Effector CD4-positive, alpha-beta T cell (primary cell): ENCODE data around the gene RALGDS.
"Not testable (repeated sequence)": the region's sequence is repeated elsewhere in the genome, so short reads cannot be mapped to it uniquely, and the experiment has no call there.

Experiments
- DNase-seq: peaks from one replicate; pipeline ENCODE4 v3.0.0-alpha.2; 2020

The RALGDS gene

DNA sequence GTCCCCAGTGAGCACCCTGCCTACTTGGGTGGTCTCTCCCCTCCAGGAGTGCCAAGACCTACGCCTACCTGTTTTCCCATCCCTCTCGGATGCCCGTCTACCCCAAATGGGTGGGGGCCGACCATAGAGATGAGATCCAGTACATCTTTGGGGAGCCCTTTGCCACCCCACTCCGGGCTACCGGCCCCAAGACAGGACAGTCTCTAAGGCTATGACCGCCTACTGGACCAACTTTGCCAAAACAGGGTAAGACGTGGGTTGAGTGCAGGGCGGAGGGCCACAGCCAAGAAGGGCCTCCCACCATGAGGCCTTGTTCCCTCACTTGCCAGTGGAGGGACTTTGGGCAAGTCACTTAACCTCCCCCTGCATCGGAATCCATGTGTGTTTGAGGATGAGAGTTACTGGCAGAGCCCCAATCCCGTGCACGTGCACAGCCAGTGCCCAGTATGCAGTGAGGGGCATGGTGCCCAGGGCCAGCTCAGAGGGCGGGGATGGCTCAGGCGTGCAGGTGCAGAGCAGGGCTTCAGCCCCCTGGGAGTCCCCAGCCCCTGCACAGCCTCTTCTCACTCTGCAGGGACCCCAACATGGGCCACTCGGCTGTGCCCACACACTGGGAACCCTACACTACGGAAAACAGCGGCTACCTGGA lies 34.7 kb downstream of the RALGDS start:
- not testable (repeated sequence) for DNase-seq

- not testable (repeated sequence) for DNase-seq
Measured at GRCh38 chr9:133083688-133084087, 37.4 kb downstream of the RALGDS start.

DNA sequence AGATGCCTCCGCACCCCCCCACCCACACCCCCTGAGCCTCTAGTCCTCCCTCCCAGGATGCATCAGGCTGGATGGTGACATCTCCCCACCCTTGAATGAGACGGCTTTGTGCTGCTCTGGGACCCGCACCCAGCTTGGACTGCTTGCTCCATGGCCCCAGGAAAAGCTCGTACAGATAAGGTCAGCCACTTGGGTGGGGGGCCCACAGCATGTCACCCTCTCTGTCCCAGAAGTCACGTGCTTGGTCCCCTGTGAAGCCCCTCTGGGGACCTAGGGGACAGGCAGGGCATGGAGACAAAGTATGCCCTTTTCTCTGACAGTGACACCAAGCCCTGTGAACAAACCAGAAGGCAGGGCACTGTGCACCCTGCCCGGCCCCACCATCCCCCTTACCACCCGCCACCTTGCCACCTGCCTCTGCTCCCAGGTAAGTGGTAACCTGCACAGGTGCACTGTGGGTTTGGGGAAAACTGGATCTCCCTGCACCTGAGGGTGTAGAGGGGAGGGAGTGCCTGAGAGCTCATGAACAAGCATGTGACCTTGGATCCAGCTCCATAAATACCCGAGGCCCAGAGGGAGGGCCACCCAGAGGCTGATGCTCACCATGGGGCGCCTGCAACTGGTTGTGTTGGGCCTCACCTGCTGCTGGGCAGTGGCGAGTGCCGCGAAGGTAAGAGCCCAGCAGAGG lies 38.9 kb downstream of the RALGDS start:
- DNase-seq: not testable (repeated sequence)

DNA sequence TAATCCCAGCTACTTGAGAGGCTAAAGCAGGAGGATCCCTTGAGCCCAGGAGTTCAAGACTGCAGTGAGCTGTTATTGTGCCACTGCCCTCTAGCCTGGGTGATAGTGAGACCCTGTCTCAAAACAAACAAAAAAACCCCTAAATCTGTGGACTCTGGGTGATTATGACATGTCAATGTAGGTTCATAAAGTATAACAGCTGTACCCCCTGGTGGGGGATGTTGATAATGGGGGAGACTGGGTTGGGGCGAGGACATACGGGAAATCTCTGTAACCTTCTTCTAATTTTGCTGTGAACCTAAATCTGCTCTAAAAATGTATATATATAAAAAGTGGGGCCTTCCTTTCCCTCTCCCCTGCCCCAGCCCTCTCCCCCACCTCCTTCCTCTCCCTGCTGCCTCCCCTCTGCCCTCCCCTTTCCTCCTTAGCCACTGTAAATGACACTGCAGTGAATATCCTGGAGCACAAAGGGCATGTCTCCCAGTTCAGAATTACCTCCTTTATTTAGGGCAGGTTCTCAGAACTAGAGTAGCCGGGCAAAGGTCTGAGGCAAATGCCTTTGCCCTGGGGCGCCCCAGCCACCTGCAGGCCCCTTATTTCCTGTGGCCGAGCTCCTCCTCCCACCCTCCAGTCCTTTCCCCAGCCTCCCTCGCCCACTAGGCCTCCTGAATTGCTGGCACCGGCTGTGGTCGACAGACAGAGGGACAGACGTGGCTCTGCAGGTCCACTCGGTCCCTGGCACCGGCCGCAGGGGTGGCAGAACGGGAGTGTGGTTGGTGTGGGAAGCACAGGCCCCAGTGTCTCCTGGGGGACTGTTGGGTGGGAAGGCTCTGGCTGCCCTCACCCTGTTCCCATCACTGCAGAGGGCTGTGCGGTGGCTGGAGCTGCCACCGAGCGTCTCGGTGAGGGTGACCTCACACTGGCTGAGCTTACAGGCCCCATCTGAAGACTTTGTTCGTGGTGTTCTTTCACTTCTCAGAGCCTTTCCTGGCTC lies 40.0 kb downstream of the RALGDS start:
- DNase-seq: not testable (repeated sequence)

DNA sequence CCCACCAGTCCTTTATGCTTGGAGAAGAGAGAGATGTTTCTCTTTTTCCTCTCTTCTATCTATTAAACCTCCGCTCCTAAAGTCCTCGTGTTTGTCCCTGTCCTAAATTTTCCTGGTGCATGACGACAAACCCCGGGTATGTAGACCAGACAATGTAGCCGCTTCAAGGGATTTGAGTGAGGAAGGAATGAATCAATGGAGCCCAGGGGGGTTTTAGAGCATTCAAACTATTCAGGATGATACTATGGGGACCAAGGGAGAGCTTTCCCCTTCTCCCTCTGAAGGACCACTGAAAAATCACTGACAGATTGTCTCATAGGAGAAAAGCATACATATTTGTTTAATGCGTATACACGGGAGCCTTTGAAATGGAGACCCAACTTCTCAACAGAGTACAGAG lies 40.9 kb downstream of the RALGDS start:
- no peak for DNase-seq

GRCh38 chr9:133078486-133078885 lies 42.6 kb downstream of the RALGDS start:
- DNase-seq: no peak

- DNase-seq: no peak
Measured at GRCh38 chr9:133076691-133077090, 44.3 kb downstream of the RALGDS start.

GRCh38 chr9:133075925-133076630 lies 45.0 kb downstream of the RALGDS start:
- DNase-seq: no peak

DNA sequence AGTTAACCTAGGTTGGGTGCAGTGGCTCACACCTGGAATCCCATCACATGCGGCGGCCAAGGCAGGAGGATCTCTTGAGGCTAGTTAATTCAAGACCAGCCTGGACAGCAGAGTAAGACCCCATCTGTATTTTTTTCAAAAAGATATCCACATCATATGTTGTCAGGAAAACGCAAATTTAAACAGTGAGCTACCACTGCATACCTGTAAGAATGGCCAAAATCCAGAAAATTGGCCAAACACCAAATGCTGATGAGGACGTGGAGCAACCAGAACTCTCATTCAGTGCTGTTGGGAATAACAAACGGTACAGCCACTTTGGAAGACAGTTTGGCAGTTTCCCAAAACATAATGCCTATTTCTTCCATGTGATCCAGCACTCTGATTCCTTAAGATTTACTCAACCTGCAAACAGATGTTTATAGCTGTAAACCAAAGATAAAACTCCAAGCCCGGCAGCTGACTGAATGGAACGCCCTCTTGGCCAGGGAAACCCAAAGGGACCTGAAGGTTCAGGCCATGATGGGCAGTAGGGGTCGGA lies 46.9 kb downstream of the RALGDS start:
- no peak for DNase-seq

DNA sequence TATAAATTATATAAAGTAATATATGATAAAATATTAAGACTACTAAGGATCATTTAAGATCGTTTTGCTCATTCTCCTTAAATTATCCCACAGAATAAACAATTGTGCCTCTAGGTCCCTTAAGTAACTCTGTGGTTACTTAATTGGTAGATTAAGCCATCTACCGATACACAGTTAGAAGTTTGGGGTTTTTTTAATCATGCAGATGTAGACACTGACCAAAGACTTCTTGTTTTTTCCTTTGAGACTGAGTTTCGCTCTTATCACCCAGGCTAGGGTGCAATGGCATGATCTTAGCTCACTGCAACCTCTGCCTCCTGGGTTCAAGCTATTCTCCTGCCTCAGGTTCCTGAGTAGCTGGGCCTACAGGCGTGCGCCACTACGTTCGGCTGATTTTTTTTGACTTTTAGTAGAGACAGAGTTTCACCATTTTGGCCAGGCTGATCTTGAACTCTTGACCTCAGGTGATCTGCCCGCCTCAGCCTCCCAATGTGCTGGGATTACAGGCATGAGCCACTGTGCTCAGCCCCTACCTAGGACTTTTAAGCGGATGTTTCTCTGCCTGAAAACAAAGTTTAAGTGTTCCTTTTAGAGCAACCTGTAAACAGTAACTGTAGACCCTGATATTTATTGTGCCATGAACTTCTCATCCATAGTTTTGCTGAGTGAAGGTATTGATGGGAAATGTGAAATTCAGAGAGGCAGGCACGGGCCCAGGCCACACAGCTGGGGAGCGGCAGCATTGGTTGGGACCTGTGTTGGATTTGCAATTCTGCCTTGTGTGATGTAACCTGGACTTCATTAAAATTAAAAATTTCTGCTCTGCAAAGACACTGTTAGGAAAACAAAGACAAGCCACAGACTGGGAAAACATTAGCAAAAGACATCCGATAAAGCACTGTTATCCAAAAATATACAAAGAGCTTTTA lies 47.7 kb downstream of the RALGDS start:
- no peak for DNase-seq

DNA sequence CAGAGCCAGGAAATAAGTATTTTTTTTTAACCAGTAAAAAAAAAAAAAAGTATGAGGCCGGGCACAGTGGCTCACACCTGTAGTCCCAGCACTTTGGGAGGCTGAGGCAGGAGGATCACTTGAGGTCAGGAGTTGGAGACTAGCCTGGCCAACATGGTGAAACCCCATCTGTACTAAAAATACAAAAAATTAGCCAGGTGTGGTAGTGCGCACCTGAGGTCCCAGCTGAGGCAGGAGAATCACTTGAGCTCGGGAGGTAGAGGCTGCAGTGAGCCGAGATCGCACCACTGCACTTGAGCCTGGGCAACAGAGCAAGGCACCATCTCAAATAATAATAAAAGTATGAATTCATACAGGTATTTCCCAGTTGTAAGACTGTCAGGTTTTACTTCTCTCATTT lies 48.8 kb downstream of the RALGDS start:
- DNase-seq: not testable (repeated sequence)

DNA sequence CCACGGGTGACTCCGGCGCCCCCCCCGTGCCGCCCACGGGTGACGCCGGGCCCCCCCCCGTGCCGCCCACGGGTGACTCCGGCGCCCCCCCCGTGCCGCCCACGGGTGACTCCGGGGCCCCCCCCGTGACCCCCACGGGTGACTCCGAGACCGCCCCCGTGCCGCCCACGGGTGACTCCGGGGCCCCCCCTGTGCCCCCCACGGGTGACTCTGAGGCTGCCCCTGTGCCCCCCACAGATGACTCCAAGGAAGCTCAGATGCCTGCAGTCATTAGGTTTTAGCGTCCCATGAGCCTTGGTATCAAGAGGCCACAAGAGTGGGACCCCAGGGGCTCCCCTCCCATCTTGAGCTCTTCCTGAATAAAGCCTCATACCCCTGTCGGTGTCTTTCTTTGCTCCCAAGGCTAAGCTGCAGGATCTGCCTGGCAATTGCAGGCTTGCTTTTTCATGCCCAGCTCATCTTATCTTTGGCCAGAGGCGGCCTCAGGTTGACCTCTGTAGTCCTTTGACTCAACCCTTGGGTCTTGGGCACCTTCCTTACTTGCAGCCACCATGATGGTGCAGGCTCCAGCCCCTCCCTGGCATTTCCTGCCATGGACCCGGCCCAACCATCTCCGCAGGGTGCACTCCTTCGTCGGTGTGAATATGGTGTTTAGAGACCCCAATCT lies 49.4 kb downstream of the RALGDS start:
- DNase-seq: no peak

DNA sequence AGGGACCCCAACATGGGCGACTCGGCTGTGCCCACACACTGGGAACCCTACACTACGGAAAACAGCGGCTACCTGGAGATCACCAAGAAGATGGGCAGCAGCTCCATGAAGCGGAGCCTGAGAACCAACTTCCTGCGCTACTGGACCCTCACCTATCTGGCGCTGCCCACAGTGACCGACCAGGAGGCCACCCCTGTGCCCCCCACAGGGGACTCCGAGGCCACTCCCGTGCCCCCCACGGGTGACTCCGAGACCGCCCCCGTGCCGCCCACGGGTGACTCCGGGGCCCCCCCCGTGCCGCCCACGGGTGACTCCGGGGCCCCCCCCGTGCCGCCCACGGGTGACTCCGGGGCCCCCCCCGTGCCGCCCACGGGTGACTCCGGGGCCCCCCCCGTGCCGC lies 50.1 kb downstream of the RALGDS start:
- not testable (repeated sequence) for DNase-seq

DNA sequence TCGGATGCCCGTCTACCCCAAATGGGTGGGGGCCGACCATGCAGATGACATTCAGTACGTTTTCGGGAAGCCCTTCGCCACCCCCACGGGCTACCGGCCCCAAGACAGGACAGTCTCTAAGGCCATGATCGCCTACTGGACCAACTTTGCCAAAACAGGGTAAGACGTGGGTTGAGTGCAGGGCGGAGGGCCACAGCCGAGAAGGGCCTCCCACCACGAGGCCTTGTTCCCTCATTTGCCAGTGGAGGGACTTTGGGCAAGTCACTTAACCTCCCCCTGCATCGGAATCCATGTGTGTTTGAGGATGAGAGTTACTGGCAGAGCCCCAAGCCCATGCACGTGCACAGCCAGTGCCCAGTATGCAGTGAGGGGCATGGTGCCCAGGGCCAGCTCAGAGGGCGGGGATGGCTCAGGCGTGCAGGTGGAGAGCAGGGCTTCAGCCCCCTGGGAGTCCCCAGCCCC lies 50.5 kb downstream of the RALGDS start:
- not testable (repeated sequence) for DNase-seq

DNA sequence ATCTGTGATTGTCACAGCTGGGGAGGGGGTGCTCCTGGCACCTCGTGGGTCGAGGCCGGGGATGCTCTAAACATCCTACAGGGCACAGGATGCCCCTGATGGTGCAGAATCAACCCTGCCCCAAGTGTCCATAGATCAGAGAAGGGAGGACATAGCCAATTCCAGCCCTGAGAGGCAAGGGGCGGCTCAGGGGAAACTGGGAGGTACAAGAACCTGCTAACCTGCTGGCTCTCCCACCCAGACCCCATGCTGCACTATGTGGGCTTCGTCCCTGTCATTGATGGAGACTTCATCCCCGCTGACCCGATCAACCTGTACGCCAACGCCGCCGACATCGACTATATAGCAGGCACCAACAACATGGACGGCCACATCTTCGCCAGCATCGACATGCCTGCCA lies 52.6 kb downstream of the RALGDS start:
- DNase-seq: not testable (repeated sequence)

- DNase-seq: no peak
Measured at GRCh38 chr9:133067813-133068212, 53.2 kb downstream of the RALGDS start.

GRCh38 chr9:133067006-133067405 lies 54.0 kb downstream of the RALGDS start:
- DNase-seq: no peak

- DNase-seq: no peak
Measured at GRCh38 chr9:133066181-133066983, 54.7 kb downstream of the RALGDS start.

- no peak for DNase-seq
Measured at GRCh38 chr9:133065070-133065388, 56.0 kb downstream of the RALGDS start.
